HK-2 (cell line): ENCODE results near the gene EXO5.
"Not testable (repeated sequence)": the region's sequence is repeated elsewhere in the genome, so short reads cannot be mapped to it uniquely, and the experiment has no call there.

ENCODE experiments used
- DNase-seq: peaks from one replicate; pipeline ENCODE4 v3.0.0-alpha.2; 2018; ENCODE audit not compliant: unreplicated experiment

EXO5 gene

DNA sequence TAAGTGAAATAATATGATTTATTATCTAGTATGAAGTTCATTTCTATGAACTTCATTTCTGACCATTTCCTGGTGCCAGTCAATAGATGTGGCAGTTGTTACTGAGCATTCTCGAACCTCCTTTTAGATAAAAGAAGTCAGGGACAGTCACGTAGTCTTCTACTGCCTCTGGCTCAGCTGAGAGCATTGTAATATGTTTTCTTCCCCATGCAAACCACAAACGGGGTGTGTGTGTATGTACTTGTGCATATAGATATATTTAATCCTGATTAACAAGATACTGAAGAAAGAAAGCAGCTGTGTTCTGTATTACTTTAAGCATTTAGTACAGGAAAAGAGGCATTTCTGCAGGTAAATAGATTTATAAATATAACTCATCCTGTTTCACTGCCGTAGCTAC is 44.5 kb downstream of the EXO5 start:
- DNase-seq, result no peak

DNA sequence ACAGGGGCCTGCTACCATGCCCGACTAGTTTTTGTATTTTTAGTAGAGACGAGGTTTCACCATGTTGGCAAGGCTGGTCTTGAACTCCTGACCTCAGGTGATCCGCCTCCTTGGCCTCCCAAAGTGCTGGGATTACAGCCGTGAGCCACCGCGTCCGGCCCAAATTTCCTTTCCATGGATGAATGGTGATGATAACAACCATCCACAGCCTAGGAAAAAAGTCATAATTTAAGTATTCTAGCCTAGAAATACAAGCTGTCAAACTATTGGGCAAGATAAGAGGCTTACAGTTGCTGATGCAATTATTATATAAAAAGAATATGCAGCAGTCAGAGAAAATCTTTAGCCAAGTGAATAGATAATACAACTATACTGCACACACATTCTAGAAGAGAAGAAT is 46.2 kb downstream of the EXO5 start:
- not testable (repeated sequence) for DNase-seq

DNA sequence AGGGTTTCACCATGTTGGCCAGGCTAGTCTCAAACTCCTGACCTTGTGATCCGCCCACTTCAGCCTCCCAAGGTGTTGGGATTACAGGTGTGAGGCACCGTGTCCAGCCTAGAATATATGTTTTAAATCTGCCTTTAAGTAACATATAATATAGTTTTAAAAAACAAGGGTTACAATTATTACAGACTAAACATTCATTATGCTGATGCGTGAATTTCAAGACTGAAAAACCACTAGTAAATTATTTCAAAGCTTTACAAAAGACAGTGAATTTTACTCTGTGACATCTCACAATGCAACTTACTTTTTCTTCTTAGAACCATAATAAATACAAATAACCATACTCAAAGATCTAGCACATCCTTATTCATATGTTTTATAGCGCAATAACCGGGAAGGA is 47.6 kb downstream of the EXO5 start:
- no peak for DNase-seq

DNA sequence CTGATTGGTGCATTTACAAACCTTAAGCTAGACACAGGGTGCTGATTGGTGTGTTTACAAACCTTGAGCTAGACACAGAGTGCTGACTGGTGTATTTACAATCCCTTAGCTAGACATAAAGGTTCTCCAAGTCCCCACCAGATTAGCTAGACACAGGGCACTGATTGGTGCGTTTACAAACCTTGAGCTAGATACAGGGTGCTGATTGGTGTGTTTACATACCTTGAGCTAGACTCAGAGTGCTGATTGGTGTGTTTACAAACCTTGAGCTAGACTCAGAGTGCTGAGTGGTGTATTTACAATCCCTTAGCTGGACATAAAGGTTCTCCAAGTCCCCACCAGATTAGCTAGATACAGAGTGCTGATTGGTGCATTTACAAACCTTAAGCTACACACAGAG is 49.7 kb downstream of the EXO5 start:
- not testable (repeated sequence) for DNase-seq

DNA sequence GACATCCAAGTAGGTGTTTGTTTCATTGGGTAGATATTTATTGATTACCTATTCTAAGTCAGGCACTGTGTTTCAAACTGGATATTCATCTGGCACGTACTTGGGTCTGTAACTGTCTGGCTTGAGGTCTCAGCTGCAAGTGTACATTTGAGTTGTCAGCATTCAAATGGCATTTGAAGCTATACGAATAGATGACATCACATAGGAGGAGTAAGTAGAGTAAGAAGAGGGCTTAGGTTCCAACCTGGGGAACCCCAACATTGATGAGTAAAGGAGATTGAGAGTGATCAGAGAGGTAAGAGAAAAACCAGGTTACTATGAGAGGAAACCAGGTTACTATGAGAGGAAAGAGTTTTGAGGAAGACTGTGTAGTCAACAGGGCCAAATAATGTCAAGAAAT is 53.6 kb downstream of the EXO5 start:
- DNase-seq, result no peak

DNA sequence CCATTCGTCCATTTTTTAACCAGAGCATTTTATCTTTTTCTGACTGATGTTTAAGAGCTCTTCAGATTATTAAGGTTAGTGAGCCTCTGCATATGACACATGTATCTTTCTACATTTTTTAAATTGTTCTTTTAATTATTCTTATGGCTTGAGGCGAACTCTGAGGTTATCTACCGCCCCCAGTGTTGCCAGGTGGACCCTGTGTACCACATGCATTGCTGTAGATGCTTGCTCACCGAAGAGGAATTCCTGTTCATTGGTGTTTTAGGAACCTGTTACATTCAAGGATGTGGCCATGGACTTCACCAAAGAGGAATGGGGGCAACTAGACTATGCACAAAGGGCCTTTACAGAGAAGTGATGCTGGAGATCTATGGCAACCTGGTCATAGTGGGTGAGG is 54.7 kb downstream of the EXO5 start:
- DNase-seq, result no peak

DNA sequence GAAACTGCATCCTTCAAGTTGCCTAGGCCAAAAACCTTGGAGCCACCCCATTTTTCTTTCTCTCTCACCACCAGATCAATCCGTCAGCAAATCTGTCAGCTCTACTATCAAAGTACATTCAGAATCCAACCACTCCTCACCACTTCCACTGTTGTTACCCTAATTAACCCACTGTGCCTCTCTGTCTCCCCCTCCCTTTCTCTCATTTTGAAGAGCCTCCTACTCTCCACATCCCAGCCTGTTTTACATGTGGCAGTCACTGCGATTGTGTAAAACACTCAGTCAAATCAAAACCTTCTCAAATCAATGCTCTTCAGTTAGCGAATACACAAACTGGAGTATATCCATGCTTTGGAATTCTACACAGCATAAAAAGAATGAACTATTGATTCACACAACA is 55.9 kb downstream of the EXO5 start:
- no peak for DNase-seq

DNA sequence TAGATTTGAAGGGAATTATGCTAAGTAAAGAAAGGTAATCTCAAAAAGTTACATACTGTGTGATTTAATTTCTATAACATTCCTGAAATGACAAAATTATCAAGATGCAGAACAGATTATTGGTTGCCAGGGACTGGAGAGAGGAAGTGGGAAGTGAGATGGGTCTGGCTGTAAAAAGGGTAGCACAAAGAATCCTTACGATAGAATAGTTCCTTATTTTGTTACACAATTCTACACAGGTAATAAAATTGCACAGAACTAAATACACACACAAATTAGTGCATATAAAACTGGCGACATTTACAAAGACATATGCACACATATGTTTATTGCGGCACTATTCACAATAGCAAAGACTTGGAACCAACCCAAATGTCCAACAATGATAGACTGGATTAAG is 56.3 kb downstream of the EXO5 start:
- DNase-seq, result no peak
